ENCODE data around the gene CERKL. TPM values are rescaled to one million over a fixed set of nuclear protein-coding genes. Genes with fewer than 3 reads are reported as not detected.

Gene CERKL
- total and polyA plus RNA-seq, 2 experiments from 2014 or later: 0.32 to 0.69 TPM

GRCh38 chr2:181605889-181606837, 50.7 kb downstream of the CERKL start (continued):
- TF ChIP-seq CTCF (conservative IDR thresholded peaks at IDR 0.05; ENCODE audit: low read depth in 2 of 2): no peak

- peaks cover 8% of the 10 kb centered on the region; the same call in 2 of the 3 replicates for H3K36me3 Mint-ChIP-seq (ENCODE audit: low read depth)
- no peaks in the 10 kb centered on the region for H3K4me1 ChIP-seq (ENCODE audit: insufficient read depth)
- no peaks in the 10 kb centered on the region for H3K27me3 Mint-ChIP-seq (ENCODE audit: insufficient read depth, low read depth, poor library complexity)
- H4K20me1 ChIP-seq (replicated peaks; ENCODE audit: insufficient read depth): no peaks in the 10 kb centered on the region
- H3K9me2 ChIP-seq (ENCODE audit: insufficient read depth): no peaks in the 10 kb centered on the region
- H2AFZ ChIP-seq: no peak overlapping the region
- TF ChIP-seq ZNF114 (CRISPR knock-in tag; IDR thresholded peaks at IDR 0.05) (no peak), ZNF462 (CRISPR knock-in tag; IDR thresholded peaks at IDR 0.05) (no peak), ZNF331 (CRISPR knock-in tag; IDR thresholded peaks at IDR 0.05; ENCODE audit: low read depth) (no peak), ETS1 (IDR thresholded peaks at IDR 0.05) (no peak), NANOG (IDR thresholded peaks at IDR 0.05; ENCODE audit: borderline replicate concordance) (no peak)
- no peaks in the 10 kb centered on the region for H3K27me3 ChIP-seq (ENCODE audit: insufficient read depth)
- H3K27ac ChIP-seq (ENCODE audit: low read depth): no peak overlapping the region
- no peaks in the 10 kb centered on the region; the same call in 2 of the 3 replicates for H3K4me1 Mint-ChIP-seq
- DNase-seq (ENCODE audit: low spot score): no peak
- H3K4me3 ChIP-seq: no peak overlapping the region
- no peaks in the 10 kb centered on the region for H3K79me2 ChIP-seq (replicated peaks; ENCODE audit: insufficient read depth)
- H3K4me2 ChIP-seq: no peak overlapping the region
- H3K36me3 ChIP-seq (ENCODE audit: insufficient read depth): no peaks in the 10 kb centered on the region
- no peaks in the 10 kb centered on the region for H3F3A ChIP-seq (replicated peaks; ENCODE audit: low read depth)
- no peak overlapping the region for H3K4me3 Mint-ChIP-seq
- H3K27ac Mint-ChIP-seq: no peak overlapping the region
- no peak for ATAC-seq
- peaks cover 16% of the 10 kb centered on the region for H3K9me3 Mint-ChIP-seq
Measured at GRCh38 chr2:181602017-181602416, 54.9 kb downstream of the CERKL start.

Measured in GM23338 (cell line).